HuH-7 (cell line): Measurements from ENCODE around the gene PTMA.
"Not testable (repeated sequence)": the region's sequence is repeated elsewhere in the genome, so short reads cannot be mapped to it uniquely, and the experiment has no call there.

Experiments
- DNase-seq: peaks from one replicate; pipeline ENCODE4 v3.0.0; 2011; ENCODE audit warnings: low spot score

Gene PTMA

GRCh38 chr2:231716666-231717280 is 8.4 kb downstream of the PTMA start:
- no peak for DNase-seq

- no peak for DNase-seq
Measured at GRCh38 chr2:231717281-231718171, 9.2 kb downstream of the PTMA start.

GRCh38 chr2:231718799-231719198 is 10.5 kb downstream of the PTMA start:
- no peak for DNase-seq

GRCh38 chr2:231720292-231720986 is 12.1 kb downstream of the PTMA start:
- DNase-seq: no peak

GRCh38 chr2:231720987-231721966 is 13.0 kb downstream of the PTMA start:
- no peak for DNase-seq

- no peak for DNase-seq
Measured at GRCh38 chr2:231722721-231723307, 14.5 kb downstream of the PTMA start.

GRCh38 chr2:231725476-231725875 is 17.2 kb downstream of the PTMA start:
- DNase-seq: no peak

GRCh38 chr2:231726276-231726675 is 18.0 kb downstream of the PTMA start:
- DNase-seq: no peak

GRCh38 chr2:231727621-231728020 is 19.3 kb downstream of the PTMA start:
- no peak for DNase-seq

- no peak for DNase-seq
Measured at GRCh38 chr2:231732604-231733003, 24.3 kb downstream of the PTMA start.

GRCh38 chr2:231737761-231738160 is 29.4 kb downstream of the PTMA start:
- DNase-seq: no peak

GRCh38 chr2:231743376-231744116 is 35.2 kb downstream of the PTMA start:
- DNase-seq: no peak

- no peak for DNase-seq
Measured at GRCh38 chr2:231745303-231746038, 37.1 kb downstream of the PTMA start.

- DNase-seq: not testable (repeated sequence)
Measured at GRCh38 chr2:231748153-231748896, 40.0 kb downstream of the PTMA start.

GRCh38 chr2:231749016-231749415 is 40.7 kb downstream of the PTMA start:
- DNase-seq: not testable (repeated sequence)

GRCh38 chr2:231751042-231751815 is 42.9 kb downstream of the PTMA start:
- no peak for DNase-seq

- DNase-seq: no peak
Measured at GRCh38 chr2:231752061-231752460, 43.7 kb downstream of the PTMA start.

GRCh38 chr2:231761735-231762134 is 53.4 kb downstream of the PTMA start:
- no peak for DNase-seq
